HG03558 (cell line): ENCODE data around the gene TARBP1.
A peak's percentile ranks its signal among the peaks of the same experiment; 100 is the strongest.
"Not testable (repeated sequence)": the region's sequence is repeated elsewhere in the genome, so short reads cannot be mapped to it uniquely, and the experiment has no call there.

Experiments
- ATAC-seq: cut with Tn5 transposase; IDR thresholded peaks from one replicate; pipeline ENCODE4 v1.9.1; 2021; ENCODE audit warnings: moderate number of reproducible peaks; ENCODE audit not compliant: unreplicated experiment; ENCODE audit errors: extremely low read depth

TARBP1 gene, protein sequence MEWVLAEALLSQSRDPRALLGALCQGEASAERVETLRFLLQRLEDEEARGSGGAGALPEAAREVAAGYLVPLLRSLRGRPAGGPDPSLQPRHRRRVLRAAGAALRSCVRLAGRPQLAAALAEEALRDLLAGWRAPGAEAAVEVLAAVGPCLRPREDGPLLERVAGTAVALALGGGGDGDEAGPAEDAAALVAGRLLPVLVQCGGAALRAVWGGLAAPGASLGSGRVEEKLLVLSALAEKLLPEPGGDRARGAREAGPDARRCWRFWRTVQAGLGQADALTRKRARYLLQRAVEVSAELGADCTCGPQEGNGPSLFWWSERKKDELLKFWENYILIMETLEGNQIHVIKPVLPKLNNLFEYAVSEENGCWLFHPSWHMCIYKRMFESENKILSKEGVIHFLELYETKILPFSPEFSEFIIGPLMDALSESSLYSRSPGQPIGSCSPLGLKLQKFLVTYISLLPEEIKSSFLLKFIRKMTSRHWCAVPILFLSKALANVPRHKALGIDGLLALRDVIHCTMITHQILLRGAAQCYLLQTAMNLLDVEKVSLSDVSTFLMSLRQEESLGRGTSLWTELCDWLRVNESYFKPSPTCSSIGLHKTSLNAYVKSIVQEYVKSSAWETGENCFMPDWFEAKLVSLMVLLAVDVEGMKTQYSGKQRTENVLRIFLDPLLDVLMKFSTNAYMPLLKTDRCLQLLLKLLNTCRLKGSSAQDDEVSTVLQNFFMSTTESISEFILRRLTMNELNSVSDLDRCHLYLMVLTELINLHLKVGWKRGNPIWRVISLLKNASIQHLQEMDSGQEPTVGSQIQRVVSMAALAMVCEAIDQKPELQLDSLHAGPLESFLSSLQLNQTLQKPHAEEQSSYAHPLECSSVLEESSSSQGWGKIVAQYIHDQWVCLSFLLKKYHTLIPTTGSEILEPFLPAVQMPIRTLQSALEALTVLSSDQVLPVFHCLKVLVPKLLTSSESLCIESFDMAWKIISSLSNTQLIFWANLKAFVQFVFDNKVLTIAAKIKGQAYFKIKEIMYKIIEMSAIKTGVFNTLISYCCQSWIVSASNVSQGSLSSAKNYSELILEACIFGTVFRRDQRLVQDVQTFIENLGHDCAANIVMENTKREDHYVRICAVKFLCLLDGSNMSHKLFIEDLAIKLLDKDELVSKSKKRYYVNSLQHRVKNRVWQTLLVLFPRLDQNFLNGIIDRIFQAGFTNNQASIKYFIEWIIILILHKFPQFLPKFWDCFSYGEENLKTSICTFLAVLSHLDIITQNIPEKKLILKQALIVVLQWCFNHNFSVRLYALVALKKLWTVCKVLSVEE (N-terminal part only)

DNA sequence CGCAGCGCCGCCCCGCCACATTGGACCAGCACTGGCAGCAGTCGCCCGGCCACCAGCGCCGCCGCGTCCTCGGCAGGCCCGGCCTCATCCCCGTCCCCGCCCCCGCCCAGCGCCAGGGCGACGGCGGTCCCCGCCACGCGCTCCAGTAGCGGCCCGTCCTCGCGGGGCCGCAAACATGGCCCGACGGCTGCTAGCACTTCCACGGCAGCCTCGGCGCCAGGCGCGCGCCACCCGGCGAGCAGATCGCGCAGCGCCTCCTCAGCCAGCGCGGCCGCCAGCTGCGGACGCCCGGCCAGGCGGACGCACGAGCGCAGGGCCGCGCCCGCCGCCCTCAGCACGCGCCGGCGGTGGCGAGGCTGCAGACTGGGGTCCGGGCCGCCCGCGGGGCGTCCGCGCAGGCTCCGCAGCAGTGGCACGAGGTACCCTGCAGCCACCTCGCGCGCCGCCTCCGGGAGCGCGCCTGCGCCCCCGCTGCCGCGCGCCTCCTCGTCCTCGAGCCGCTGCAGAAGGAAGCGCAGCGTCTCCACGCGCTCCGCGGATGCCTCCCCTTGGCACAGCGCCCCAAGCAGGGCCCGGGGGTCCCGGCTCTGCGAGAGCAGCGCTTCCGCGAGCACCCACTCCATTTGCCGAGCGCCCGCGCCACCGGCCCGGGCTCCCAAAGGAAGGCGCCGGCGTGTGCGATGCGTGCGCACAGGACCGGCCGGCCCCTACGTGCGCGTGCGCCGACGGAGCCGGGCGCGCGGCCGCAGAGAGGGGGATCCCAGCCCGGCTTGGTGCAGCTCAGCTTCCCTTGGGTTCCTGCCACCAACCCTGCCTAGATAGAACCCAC is at the start of gene TARBP1:
TARBP1 (minus strand) TSS at position 699 of the 829 bp plus-strand sequence; CDS start at position 623, 76 bp downstream.
- peak; percentile 44 for ATAC-seq

DNA sequence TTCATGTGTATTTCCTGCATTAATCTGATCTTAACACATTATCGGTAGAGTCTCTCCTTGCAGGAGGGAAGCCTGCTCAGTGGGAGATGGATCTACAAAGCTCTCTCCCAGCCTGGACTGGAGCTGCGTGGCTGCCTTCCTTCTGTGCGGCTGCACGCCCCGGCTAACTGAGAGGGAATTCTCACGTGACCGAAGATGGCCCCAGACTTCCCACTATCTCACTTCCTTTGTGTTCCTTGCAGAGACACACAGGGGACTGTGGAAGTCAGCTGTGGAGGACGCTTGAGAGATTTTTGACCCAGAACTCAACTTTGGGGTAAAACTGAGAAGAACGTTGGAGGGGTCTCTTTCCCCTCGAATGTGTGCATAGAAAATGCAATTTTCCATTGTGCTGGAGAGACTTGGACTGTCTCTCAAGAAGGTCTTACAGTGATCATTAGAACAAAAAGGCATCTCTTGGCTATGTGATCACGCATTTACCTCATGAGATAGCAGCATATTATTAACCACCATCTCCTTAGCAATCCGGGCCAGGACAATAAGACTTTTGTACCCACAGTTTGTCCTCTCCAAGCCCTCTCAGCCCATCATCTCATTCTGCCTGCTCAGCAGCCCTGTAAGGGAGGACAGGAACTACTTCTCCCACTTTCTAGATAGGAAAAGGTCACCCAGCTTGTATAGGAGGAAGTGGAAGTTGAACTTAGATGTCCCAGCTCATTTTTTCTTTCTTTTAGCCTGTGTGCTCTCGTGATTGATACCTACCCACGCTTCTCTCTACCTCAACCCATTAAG is 49.3 kb upstream of the TARBP1 start:
- ATAC-seq = no peak

DNA sequence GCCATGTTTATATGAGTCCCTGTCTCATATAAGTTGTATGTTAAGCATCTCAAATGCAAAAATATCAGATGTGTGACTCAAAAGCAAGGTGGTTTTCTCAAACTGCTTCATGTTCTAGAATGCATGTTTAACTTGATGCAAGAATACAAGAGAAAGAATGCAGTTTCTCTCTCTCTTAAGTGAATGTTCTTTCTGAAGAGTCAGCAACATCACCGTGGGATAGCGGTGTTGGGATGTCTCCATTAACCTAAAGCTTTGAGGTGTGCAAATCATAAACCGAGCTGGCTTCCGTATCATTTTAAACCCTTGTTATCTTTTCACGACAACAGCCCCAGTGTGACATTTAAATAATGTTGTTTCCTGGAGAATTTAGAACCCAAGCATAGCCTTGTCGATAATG is 48.4 kb upstream of the TARBP1 start:
- ATAC-seq = no peak

DNA sequence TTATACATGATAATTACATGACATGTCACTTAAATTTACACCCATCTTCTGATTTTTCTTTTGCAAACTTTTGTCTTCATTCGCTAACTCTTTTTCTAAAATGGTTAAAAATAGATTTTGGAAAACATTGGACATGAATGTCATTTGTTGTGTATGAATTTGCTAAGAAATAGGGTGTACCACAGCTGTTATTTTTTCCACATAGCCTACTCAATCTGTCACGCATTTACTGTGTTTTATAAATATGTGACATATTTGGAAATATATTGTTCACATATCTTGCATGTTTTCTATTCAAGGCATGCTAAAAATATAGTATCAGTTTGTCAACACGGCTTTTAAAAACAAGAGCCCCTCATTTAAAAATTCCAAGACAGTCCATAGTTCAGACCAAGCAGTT is 47.9 kb upstream of the TARBP1 start:
- no peak for ATAC-seq

DNA sequence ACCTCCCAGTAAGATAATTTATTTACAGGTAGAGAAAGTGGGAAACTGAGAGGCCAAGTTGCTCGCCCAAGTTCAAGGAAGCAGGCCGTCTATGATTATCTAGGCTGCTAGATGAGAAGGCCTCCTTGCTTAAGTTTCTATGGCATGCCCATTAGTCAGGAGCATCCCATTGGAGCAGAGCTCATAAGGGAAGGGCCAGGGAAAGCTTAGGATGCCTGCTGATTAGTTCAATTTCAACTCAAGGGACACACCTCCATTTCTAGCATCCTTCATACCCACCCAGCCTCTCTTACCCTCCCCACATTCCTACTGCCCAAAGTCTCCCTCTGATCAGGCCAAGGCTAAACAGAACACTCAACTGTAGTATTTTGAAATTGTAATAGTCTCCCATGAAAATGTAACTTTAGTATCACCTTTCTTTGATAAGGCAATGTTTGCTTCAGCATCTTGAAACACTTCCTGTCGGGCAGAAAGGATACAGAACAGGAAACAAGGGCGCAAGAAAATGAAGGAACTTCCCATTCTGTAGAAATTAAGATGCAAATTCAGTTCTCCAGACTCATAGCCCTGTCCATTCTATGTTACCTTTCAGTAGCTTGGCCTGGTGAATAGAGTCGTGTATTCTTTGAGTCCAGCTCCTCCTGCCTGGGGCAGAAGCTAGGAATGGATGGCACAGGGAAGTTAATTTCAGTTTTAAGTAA is 46.3 kb upstream of the TARBP1 start:
- no peak for ATAC-seq

DNA sequence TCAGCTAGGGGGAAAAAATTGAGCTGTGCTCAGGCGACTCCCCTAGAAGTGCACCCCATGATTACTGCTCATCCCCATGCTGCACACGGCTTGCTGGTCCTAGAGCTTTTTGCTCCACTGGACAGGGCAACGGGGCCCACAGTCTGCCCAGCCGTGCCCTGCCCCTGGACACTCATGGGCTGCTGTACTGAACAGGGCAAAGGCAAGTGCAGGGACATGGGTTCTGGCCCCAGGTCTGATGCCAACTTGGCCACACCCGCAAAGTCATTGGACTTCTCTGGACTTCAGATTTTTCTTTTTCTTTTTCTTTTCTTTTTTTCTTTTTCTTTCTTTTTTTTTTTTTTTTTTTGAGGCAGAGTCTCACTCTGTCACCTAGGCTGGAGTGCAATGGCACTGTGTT is 42.9 kb upstream of the TARBP1 start:
- ATAC-seq = no peak

DNA sequence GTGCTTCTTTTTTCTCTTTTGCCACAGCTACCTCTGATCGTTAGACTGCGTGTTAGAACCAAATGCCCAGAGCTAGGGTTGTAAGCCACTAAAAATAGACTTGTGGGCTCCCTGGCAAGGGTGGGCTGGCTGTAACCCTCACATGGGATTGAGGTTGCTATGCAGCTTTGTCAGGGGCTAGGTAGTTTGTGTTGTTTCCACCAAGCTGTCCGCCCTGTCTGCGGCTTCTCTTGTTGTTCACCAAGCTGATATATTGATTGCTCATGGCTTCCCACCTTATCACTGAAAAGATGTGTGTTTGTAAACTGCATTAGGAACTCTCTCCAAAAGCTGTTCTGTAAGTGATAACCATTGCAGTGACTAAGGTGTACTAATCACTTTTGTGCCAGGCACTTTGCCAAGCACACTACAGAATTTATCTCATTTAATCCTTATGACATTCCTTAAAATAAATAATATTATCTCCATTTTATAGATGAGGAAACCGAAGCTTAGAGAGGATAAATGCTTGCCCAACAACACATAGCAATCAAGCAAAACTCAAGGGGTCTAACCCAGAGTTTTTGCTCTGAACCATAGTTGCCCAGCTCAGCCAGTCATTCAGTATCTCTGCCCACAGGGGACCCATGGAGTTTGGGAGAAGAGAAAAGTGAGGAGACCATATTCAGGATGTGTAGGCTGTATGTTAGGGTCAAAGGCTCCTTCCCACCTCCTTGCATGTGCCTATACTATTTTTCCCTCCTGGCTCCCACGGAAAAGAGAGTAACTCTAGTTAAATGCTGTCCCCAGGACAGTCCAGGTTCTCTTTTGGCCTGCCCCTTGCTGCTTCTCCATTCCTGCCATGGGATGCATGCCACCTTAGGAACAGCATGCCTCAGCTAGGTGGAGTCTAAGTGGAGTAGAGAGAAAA is 42.2 kb upstream of the TARBP1 start:
- no peak for ATAC-seq

DNA sequence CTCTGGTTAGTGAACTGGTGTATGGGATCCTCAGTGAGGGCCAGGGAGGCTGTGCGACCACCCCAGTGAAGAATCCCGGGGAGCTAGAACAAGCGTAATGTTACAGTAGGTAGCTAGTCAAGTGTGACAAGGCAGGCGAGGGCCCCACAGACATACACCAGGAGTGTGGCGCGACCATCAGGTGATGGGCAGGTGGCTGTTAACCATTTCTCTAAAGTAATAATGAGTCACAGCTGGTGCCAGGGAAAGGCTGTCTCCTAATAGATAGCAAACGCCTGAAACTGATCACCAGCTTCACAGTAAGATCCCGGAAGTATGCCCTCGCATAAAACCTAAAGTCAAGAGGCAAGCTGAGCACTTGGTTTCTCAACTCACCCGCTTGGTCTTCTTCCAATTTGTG is 40.5 kb upstream of the TARBP1 start:
- ATAC-seq = no peak

DNA sequence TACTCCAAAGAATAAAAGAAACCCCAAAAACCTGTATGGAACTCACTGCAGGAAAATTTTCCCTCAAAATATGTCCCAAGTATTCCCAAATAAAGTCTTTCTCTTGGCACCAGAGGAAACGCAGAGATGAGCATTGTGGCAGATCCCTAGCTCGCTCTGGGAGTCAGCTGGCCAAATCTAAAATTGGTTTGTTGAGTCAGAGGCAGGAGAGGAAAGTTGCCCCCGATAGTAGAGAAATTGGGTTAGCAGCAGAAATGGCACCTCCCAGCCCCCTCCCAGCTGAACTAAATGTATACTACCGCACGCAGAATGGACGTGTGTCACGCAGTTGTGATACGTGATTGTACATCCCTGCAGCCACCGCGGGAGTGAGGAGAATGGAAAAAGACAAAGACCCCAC is 39.9 kb upstream of the TARBP1 start:
- no peak for ATAC-seq

DNA sequence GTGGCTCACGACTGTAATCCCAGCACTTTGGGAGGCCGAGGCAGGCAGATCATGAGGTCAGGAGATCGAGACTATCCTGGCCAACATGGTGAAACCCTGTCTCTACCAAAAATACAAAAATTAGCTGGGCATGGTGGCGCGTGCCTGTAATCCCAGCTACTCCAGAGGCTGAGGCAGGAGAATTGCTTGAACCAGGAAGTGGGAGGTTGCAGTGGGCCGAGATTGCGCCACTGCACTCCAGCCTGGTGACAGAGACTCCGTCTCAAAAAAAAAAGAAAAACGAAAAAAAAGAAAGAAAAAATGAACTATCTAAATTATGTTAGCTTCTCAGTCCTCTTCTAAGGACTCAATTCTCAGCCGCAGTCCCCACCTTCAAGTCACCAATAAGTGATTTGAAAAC is 39.1 kb upstream of the TARBP1 start:
- not testable (repeated sequence) for ATAC-seq

DNA sequence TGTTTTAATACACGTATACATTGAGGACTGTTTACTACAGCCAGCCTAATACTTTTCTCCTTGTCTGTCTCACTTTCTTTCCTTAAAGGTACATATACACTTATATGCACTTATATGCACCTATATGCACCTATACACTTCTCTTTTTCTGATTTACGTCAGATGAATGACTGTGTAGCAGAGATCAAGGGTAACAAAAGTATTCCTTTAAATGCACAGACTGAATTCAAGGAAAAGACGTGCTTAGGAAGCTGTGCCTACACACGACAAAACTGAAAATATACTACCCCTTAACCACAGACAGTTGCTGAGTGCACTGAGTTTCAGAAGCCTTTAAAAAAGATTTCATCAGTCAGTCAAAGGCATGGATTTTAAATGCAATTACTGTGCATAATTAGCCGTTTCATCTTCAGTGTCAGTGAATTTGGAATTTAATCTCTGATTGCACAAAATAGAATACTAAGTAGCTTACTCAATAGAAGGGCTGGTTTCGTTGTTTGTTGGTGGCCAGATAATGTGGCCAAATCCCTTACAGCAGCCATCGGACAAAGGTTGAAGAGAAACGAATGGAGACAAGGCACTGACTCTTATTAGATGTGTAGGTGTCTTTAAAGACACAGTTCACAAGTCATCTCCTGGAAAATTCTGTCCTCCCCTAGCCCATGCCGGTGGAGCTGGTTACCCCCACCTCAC is 38.3 kb upstream of the TARBP1 start:
- ATAC-seq = no peak

DNA sequence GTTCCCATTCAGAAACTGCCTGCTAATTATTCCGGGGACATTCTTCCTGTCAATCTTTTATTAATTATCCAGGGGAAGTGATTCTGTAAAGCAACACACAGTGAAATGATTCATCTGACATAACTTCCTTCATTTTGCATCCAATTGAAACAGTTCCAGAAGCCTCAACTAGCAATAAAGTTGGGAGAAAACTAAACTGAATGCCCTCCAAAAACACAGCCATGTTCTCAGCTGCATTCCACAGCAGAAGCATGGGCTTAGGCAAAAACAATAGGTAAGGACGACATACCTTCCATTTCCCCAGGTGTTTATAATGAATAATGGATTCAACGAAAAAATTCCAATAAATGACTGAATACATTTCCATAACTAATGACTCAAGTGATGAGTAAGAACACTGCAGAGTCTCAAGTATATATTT is 36.9 kb upstream of the TARBP1 start:
- ATAC-seq = no peak

DNA sequence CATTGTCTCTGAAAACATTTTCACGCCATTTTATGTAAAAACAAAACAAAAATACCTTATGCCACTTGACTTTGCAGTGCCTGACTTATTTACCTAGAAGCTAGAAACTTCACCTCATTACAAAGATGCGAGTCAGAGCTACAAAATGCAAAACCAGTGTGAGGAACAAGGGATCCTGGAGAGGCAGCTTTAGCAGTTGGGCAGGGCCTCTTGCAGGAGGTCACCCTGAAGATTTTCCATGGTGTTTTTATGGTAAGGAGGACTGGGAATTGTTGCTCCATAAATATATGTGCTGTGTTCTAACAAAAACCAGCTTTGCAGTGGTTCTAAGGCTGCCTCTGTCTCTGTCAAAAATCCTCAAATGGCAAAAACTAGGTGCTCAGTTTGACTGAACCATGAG is 36.4 kb upstream of the TARBP1 start:
- no peak for ATAC-seq

DNA sequence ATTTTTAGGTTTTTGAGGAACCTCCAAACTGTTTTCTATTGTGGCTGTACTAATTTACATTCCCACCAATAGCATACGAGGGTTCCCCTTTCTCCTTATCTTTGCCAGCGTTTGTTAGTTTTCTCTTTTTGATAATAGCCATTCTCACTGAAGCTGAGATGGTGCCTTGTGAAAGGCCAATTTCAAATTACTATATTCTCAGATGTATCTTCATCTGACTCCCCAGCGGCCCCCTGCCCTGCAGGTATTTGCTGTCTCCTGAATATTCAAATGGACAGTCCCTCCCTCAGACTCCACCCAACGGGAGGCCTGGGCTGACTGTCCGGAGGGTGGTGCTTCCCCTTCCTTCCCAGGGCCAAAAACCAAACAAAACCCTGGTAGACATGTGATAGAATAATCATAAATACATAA is 33.5 kb upstream of the TARBP1 start:
- no peak for ATAC-seq

DNA sequence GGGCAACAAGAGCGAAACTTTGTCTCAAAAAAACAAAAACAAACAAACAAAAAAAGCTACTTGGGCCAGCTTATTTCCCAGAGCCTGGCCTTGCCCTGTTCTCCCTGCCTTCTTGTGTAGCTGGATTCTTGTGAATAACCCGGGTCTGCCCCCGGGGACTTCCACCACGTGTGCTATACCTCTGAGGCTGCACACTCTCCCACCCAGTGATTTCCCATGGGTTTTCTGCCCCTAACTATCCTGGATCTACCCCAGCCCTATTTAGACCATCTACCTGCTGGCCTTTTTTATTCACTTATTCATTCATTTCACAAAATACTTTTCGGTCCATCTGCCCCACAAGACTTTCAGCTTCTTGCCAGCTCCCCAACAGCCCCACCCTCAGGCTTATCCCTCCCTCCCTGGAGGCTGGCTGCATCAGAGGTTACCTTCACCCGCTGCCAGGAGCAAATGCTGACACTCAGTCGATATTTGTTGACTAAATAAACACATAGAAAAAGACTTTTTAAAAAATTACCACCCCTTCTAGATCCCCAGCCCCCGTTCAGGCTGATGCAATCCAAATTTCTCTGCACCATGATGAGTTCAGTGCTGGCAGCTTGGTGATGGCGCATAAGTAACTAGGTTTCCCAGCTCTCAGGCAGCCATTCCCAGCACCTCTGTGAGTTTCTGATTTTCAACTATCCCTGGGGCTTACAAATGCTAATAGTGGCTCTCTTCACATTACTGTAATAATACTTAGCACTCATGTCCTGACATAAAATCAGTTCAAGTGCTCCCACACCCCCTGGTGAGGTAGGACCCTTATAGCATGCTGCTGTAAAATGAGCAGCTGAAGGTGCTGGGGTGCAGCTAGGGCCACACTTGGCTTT is 30.7 kb upstream of the TARBP1 start:
- ATAC-seq = no peak
